ENCODE data around the gene MTSS2.

MTSS2 gene

DNA sequence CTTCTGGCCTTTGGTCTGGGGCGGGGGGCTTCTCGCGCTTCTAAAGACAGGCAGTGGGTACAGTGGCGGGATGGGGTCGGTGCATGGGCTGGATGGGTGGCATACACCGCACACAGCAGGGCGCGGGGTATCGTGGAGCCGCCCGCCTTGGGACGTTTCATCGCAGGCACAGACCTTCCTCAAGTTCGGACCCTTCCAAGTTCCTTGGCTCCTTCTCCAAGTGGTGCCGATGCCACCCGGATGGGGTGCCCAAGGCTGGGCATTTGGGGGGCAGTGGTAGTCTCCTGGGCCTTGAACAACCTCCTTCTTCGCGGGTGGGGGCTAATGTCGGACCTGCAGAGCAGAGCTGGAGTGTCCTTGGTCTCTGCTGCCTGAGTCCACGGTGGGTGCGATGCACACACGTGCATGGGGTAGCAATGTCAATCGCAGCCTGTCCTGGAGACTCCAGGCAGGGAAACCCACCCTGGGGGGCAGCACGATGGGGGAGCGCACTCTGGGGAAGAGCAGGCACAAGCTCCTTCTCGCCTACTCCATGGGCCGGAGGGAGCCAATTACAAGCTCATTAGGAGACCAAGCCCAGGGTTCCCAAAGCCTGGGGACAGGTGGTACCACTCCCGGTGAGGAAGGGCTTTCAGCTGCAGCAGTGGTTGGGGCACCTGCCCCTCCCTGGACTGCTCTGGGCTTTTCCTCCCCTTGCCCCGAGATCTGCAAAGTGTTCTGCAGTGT lies 686 bp upstream of the MTSS2 start:
- Mint-ChIP-seq H3K27ac (no peak overlapping the region), H3K4me1 (peaks cover 5% of the 10 kb centered on the region), H3K27me3 (no peaks in the 10 kb centered on the region), H3K36me3 (peaks cover 11% of the 10 kb centered on the region), H3K4me3 (peak overlapping the region; percentile 44), H3K9me3 (no peaks in the 10 kb centered on the region)
- peak; percentile 17 for ATAC-seq

DNA sequence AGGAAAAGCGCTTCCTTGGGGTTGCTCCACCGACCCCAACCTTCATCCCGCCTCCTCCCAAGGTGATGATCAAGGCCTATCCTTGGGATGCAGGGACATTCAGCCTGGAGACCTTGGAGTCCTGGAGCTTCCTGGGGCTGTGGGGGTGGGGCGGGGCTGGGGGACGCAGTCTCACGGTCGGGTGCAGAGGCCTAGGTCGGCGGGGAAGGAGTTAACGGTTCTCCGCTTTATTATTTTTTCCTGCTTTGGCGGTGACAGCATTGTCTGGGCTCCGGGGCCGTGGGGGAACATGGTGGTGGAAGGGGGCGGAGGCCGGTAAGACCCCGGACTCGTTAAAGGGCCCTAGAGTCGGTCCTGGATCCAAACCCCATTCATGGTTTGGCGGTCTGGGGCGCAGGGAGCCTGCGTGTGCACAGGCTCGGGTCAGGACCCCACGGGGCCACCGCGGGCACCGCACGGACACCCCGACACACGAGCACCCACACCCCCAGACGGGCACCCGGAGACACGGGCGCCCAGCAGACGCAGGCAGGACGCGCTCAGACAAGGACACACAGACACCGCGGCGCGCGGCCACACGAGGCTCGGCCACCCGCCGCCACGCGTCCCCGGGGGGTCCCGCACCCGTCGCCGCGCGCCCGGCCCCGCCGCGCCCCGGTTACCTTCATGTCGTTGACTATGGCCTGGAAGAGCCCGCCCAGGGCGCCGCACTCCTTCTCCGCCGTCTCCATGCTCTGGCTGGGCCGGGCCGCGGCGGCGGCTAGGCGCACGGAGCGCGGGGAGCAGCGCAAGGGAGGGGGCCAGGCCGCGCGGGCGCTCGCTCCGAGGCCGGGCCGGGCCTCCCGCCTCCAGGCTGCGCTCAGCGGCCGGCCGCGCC lies 554 bp downstream of the MTSS2 start:
- H3K27ac Mint-ChIP-seq, result no peak overlapping the region
- H3K4me1 Mint-ChIP-seq, result peaks cover 5% of the 10 kb centered on the region
- no peaks in the 10 kb centered on the region for H3K27me3 Mint-ChIP-seq
- H3K9me3 Mint-ChIP-seq, result no peaks in the 10 kb centered on the region
- peak overlapping the region; percentile 38 for H3K4me3 Mint-ChIP-seq
- peaks cover 11% of the 10 kb centered on the region for H3K36me3 Mint-ChIP-seq
- ATAC-seq, result no peak

DNA sequence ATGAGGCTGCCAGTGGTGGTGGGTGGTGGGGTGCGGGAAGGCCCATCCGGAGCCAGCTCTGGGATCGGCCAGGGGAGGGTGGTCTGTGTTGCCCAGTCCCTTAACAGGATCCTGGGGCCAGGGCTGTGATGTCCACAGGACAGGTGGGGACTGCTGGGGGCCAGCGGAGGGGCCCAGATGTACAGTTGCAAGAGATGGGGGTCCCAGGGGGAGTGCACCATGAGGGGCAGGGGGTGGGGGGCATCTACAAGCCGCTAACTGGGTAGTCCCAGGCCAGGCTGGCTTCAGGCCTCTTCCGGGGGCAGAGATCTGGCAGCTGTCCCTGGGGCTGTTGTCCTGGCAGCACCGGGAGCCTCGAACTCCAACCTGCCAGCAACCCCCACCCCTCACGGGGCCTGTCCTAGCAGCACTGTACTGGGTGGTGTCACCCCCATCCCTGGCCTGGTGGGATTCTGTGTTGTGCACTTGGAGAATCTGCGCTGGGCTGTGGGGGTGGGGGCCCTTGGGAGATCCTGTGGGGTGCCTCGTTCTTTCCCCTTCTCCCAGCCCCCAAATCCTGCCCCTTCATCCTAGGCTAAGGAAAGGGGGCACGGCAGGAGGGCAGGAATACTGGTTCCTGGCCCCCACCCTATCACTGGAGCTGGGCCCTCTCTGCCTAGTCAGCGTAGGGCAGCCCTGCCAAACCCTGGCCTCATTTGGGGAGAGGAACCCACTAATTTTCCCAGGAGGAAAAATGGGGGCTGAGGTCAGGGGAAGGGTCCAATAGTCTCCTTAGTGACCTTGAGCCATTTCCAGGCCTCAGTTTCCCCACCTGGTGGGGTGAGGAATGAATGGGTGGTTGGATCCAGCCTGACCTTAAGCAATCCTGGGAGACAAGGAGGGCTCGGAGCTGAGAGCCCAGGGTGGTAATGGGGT lies 1.4 kb downstream of the MTSS2 start:
- H3K4me1 Mint-ChIP-seq, result peaks cover 5% of the 10 kb centered on the region
- no peak overlapping the region for H3K27ac Mint-ChIP-seq
- H3K27me3 Mint-ChIP-seq, result no peaks in the 10 kb centered on the region

DNA sequence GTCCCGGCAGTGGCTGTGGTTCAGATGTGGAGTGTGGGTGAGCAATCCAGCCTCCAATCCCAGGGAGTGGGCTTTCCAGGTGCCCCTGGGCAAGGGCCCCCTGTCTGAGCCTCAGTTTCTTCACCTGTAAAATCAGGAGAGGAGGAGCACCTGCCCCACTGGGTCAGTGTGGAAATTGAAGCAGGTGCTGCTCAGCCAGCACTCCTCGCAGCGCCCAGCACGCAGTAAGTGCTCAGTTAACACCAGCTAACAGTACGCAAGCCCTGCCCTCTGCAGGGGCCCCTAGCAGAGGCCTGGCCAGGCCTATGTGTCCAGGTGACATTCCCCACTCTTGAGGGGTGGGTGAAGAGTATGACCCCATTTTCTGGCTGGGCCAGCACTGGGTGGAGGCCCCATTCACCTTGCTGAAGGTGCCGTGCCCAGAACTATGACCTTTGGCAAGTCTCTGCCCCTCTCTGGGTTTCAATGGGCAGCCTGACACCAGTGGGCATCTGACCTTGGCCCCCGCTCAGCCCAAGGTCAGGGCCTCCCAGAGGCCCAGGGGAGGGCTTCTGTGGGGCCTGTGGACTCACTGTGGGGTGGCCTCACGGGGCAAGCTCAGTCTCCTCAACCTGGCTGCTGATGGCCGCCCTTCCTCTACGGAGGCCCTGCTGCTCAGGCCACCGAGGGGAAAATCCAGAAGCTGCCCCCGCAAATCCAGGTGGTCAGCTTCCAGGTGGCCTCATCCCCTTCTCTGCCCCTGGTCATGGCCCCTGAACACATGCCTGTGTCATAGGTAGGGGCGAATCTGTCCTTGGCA lies 2.5 kb downstream of the MTSS2 start:
- Mint-ChIP-seq H3K27me3 (no peaks in the 10 kb centered on the region), H3K9me3 (no peaks in the 10 kb centered on the region), H3K4me1 (peaks cover 5% of the 10 kb centered on the region), H3K4me3 (no peak overlapping the region), H3K36me3 (peaks cover 7% of the 10 kb centered on the region), H3K27ac (no peak overlapping the region)
- ATAC-seq, result no peak

More for the DNA sequence above, 1.4 kb downstream of the MTSS2 start:
- H3K4me3 Mint-ChIP-seq, result peak overlapping the region; percentile 7
- no peak for ATAC-seq
- H3K9me3 Mint-ChIP-seq, result no peaks in the 10 kb centered on the region
- H3K36me3 Mint-ChIP-seq, result peaks cover 11% of the 10 kb centered on the region

DNA sequence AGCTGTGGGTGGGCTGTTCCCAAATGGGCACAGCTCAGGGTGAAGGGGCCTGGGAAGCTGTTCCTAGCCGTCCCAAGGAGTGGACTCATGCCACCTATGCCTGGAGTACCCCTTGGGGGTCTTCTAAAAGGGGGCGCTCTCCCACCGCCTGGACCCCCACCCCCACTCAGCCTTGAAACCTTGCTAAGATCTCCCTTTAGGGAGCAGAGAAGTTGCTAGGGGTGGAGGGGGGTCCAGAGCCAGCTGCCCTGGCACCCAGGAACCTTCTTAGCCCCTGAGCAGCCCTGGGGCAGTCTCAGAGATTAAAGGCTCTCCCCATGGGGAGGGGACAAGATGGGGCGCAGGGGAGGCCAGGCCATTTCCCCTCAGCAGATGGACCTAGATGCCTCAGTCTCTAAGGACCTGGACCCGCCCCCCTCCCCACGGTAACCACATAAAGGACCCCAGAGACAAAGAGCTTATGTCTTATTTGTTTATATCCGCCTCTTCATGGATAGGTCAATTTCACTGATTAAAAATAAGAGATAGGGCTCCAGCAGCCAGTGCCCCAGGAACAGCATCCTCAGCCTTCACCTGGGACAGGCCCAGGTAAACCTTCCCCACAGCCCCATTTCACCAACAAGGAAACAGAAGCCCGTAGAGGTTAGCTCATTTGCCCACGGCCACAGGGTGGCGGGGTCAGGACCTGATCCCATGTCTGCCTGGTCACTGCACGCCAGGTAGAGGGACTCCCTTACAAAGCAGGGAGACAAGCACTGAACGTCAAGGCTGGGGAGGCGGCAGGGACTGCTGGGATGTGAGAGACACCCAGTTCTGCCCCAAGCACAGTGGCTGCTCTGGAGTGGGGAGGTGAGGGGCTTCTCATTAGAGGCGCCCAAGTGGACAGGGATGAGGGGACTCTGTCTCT lies 3.4 kb downstream of the MTSS2 start:
- no peak overlapping the region for H3K4me3 Mint-ChIP-seq
- no peaks in the 10 kb centered on the region for H3K9me3 Mint-ChIP-seq

DNA sequence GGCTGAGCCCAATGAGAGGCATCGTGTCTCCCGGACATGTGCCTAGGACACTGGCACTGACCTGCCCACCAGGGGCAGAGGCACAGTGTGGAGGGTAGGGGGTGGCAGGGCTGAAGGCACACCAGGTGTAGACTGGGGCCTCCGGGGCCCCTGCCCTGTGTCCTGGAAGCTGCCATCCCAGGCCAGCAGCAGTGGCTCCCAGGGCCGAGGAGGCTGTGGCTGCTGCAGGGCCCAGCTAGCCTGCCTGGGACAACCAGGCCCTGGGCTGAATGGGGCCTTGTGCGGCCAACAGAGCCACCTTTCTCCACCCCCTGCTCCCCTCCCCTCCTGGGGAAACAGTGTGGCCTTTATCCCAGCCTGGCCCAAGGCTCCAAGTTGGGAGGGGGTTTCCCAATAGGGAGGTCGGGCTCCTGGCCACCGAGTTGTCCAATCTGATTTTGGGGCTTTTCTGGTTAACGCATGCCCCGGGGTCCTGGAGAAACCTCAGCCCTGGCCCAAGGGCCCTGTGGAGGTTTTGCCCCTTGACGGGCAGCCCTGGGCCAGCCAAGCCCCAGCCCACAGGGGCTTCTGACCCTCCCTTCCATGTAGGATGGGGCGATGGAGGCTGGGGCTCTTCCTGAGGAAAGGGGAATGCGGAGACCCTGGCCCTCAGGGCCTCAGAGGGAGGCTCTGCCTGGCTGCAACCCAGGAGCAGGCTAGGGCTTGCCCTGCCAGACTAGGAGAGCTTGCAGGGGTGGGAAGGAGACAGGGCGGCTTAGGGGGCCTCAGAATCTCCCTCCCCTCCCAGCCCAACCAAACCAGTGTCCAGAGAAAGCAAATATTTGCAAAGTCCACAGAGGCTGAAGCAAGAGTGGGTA lies 4.2 kb downstream of the MTSS2 start:
- Mint-ChIP-seq H3K4me1 (peaks cover 3% of the 10 kb centered on the region), H3K27me3 (no peaks in the 10 kb centered on the region), H3K4me3 (no peak overlapping the region), H3K9me3 (no peaks in the 10 kb centered on the region), H3K36me3 (no peaks in the 10 kb centered on the region), H3K27ac (no peak overlapping the region)
- ATAC-seq, result no peak

More for the DNA sequence above, 3.4 kb downstream of the MTSS2 start:
- no peak for ATAC-seq
- Mint-ChIP-seq H3K4me1 (peaks cover 5% of the 10 kb centered on the region), H3K27me3 (no peaks in the 10 kb centered on the region), H3K27ac (no peak overlapping the region), H3K36me3 (peaks cover 4% of the 10 kb centered on the region)

DNA sequence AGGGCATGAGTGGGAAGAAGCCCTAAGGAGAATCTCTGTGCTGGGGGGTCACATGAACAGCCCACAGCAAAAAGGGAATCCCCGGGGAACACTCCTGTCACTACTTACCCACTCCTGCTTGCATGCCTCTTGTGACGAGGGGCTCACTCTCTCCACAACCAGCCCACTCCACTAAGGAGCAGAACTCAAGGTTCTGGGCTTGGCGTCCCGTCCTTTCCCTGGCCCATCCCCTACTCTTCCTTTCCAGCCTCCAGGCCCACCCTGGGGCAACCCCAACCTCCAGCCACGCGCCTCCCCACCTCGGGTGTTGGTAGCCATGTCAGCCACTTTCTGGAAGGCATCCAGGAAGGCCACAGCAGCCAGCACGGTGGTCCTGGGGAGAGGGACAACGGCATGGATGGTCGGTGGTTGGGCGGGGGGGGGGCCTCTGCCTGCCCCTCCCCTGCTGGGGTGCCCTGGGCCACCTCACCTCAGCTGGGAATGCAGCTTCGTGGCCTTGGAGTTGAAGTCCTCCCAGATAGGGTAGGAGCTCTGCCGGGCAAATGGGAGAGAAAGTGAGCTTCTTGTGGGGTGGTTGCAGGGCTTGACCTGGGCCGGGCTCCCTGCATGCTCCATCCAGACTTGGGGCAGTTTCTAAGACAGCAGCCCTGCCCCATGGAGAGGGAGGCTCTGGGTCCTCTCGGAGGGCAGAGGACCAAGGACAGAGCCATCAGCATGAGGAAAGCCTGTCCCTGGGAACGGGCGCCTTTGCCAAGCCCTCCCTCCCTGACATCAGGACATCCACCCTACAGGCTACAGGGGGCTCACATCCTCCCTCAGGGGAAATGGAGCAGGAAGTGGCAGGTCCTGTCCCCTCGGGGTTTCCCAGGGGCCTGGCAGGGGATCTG lies 5.1 kb downstream of the MTSS2 start:
- H3K36me3 Mint-ChIP-seq, result no peaks in the 10 kb centered on the region
- ATAC-seq, result no peak
- H3K27ac Mint-ChIP-seq, result no peak overlapping the region
- no peaks in the 10 kb centered on the region for H3K9me3 Mint-ChIP-seq
- H3K4me3 Mint-ChIP-seq, result no peak overlapping the region
- no peaks in the 10 kb centered on the region for H3K4me1 Mint-ChIP-seq
- no peaks in the 10 kb centered on the region for H3K27me3 Mint-ChIP-seq

DNA sequence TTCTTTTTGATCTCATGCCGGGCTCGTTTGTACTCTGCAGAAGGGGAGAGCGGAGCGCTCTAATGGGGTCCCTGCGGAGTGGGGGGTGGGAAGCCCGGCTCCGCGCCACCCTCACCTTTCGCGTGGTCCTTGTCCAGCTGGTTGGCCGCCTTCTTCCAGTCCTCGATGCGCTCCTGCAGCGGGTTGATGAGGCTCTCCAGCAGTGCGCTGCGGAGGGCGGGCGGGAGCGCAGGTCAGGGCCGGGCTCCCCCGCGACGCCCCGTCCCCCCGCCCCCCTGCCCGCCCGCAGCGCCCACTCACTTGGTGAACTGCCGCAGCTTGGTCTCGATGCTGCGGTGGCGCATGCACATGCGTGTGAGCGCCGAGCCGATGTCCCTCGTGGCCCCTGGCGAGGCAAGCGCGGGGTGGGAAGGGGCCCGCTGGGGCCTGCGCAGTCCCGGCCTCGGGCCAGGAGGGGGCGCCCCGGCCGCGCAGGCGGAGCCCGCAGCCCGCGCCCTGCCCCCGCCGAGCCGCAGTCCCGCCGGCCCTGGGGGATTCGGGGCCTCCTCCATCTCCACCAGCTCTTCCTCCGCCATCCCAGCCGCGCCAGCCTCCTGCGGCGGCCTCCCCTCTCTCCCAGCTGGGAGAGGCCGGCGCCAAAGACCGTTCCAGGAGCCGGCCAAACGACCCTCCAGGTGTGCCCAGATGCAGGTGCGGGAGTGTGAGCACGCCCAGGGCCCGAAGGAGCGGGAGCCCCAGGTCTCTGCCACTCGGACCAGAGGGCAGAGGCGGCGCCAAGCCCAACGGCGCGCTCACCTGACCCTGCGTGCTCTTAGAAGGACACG lies 6.0 kb downstream of the MTSS2 start:
- H3K27ac Mint-ChIP-seq, result no peak overlapping the region
- no peaks in the 10 kb centered on the region for H3K4me1 Mint-ChIP-seq
- H3K4me3 Mint-ChIP-seq, result no peak overlapping the region
- H3K27me3 Mint-ChIP-seq, result no peaks in the 10 kb centered on the region
- no peaks in the 10 kb centered on the region for H3K9me3 Mint-ChIP-seq
- no peaks in the 10 kb centered on the region for H3K36me3 Mint-ChIP-seq
- peak; percentile 21 for ATAC-seq

DNA sequence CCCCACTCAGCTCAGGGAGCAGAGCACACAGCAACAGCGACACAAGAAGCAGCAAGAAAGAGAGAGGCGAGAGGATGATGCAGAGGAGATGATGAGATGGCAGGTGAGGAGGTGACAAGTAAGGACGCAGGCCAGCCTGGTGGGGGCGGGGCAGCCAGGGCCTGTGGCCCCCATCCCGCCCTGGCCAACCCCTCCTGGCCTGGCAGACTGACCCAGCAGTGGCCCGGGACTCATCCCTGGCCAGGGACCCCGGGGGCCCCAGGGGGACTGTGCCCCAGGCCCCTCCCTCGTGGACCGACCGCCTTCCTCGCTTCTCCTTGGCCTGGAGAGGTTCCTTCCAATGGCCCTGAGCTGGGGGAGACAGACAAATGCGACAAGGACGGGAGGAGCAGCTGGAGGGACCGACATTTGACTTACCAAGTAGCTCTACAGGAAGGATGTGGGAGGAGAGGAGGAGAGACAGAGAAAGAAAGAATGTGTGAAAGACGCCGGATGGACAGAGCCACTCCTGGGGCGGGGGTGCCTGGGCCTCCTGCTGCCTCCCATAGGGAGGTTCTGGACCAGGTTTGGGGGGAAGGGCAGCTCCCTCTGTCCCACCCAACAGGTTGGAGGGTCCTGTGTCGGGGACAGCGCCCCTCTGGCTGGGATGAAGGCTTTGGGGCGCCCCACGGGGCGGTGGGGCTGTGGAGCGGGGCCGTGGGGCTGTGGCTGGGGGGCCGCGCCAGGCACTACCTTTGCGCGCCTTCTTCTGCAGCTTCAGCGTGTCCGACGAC lies 6.8 kb downstream of the MTSS2 start:
- H3K36me3 Mint-ChIP-seq, result peaks cover 4% of the 10 kb centered on the region
- no peaks in the 10 kb centered on the region for H3K27me3 Mint-ChIP-seq
- no peaks in the 10 kb centered on the region for H3K9me3 Mint-ChIP-seq
- H3K4me1 Mint-ChIP-seq, result no peaks in the 10 kb centered on the region
- no peak overlapping the region for H3K27ac Mint-ChIP-seq
- H3K4me3 Mint-ChIP-seq, result no peak overlapping the region
- no peak for ATAC-seq

DNA sequence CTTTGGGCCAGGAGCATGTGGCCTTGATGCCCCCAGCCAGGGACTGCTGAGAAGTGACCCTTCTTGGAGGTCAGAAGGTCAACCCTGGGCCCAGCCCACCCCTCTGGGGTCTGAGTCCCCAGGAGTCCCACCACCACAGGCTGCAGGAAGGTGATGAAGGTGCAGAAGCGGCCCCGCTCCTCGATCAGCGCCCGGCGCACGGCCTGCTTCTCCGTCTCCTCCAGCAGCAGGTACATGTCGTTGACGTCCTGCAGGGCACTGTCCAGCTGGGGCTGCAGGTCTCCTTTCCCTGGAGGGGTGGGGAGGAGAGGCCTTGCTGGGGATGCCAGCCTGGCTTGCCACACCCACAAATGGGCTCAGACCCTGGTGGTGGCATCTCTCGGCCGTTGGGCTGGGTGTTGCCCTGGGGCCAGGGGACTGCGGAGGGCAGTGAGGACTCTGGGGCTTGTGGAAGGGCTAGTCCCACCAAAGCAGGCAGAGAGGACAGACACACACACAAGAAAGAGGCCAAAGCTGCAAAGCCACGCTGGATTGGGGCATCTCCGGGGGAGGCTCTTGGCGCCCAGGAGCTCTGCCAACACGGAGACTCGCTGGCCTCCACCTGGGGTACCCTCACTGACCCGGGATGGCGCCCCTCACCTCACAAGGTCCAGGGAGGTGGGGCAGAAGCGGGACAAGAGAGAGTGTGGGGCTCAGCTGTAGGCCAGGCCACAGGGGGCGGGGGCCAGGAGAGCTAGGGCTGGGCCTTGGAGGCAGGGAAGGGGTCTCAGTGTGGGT lies 7.5 kb downstream of the MTSS2 start:
- no peak for ATAC-seq
- Mint-ChIP-seq H3K27ac (no peak overlapping the region), H3K27me3 (no peaks in the 10 kb centered on the region), H3K9me3 (no peaks in the 10 kb centered on the region), H3K36me3 (peaks cover 5% of the 10 kb centered on the region), H3K4me1 (no peaks in the 10 kb centered on the region), H3K4me3 (no peak overlapping the region)

All from stimulated activated memory B cell treated with anti-CD40 and anti-IgM and Interleukin-4, amounts not matched to agents 10 μg/mL and 1 μg/mL and 100 μg/mL, for 72 hours (primary cell).